Activated T-helper 1 cell treated with anti-CD3 and anti-CD28 coated beads, Interleukin-2, amount 50 U/mL, for 16 hours (primary cell): ENCODE data around the gene HEPACAM.

Experiments used
- DNase-seq, 2 donors: peaks; one replicate each; pipeline ENCODE4 v3.0.0-alpha.2; 2020; ENCODE audit warnings: low read depth in 1 of 2, low spot score in 1 of 2

The HEPACAM gene

GRCh38 chr11:124886978-124887666 lies 48.7 kb downstream of the HEPACAM start:
- DNase-seq, result no peak

DNA sequence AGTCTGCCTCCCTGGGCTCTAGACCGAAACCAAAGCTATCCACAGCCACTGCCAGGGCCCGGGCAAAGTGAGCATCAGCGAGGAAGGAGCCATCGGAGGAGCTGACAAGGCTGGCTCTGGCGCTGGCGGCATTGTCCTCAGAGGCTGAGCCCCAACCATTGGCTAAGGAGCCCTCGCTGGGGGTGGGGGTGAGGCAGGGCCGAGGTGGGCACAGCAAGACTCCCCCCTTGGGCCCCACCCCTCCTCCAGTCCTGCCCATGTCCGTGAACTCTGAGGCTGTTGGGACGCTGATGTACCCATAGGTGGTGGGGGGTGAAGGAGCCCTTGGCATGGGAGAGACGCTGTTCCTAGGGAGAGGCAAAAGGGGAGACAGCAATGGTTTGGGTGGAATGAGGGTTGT lies 49.4 kb downstream of the HEPACAM start:
- DNase-seq, result no peak

GRCh38 chr11:124884869-124885479 lies 50.9 kb downstream of the HEPACAM start:
- DNase-seq, result no peak

DNA sequence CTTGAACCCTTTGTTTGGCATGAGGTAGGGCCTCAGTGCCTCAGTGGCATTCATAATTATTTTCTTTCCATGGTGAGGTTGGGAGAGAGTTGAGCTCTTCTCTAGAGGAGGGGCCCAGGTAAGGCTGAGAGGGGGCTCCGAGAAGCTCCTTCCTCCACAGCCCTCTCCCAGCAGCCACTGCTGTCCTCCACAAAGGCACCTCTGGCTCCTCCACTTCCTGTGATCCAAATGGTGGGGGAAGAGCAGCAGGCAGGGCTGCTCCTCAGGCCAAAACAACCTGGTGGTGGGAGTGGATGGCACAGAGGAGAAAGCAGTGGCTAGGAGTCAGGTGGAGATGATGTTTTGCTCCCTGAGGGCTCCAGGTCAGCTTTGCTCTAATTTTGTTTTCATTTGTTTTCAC lies 51.5 kb downstream of the HEPACAM start:
- no peak for DNase-seq

- DNase-seq, result no peak
These were observed 53.3 kb downstream of the HEPACAM start for GRCh38 chr11:124882339-124883071.

GRCh38 chr11:124880958-124881357 lies 54.9 kb downstream of the HEPACAM start:
- DNase-seq, result no peak

DNA sequence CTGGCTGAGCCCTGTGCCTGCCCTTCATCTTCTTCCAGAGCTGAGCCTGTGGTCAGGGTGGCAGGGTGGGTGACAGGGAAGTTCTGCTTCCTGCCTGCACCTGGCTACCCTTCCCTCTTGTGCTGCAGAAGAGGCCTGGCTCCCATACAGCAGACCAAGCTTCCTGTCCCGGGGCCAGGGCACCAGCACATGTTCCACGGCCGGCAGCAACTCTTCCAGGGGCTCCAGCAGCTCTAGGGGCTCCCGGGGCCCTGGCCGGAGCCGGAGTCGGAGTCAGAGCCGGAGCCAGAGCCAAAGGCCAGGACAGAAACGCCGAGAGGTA lies 55.6 kb downstream of the HEPACAM start:
- DNase-seq, result no peak

GRCh38 chr11:124879493-124880289 lies 56.2 kb downstream of the HEPACAM start:
- no peak for DNase-seq

GRCh38 chr11:124878759-124879492 lies 56.9 kb downstream of the HEPACAM start:
- DNase-seq, result no peak

DNA sequence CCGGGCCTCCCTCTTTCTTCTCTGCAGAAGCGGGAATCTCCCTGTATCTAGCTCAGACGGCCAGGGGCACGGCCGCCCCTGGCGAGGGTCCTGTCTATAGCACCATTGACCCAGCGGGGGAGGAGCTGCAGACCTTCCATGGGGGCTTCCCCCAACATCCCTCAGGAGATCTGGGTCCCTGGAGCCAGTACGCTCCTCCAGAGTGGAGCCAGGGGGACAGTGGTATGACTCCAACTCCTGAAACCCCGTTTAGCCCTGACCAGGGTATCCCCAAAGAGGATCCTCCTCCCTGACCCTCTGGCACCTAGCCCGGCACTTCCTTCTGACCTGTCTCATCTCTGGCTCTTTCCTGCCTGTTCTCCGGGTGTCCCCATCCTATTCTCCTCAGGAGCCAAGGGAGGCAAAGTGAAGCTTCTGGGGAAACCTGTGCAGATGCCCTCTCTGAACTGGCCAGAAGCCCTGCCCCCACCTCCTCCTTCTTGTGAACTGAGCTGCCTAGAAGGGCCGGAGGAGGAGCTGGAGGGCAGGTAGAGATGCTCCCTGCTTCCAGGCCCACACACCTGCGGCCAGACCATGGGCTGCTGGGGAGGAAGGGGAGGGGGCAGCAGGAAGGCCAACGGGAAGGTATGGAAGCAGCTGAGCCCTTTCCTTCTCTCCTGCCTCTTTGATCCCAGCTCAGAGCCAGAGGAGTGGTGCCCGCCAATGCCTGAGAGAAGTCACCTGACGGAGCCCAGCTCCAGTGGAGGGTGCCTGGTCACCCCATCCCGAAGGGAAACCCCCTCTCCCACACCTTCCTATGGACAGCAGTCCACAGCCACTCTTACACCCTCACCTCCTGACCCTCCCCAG lies 57.7 kb downstream of the HEPACAM start:
- DNase-seq, result no peak

DNA sequence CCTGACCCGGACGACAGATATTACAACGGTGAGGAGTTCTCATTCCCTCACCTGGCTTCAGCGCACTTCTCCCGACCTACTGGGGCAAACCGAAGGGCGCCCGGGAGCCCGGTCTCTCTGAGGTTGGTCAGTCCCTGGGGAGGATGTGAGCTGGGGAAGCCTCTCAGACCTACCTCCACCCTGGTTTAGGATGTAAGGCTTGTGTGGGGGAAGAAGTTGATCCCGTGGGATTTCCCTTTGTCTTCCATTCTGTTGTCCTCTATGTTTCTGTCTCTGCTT lies 58.3 kb downstream of the HEPACAM start:
- DNase-seq, result no peak

DNA sequence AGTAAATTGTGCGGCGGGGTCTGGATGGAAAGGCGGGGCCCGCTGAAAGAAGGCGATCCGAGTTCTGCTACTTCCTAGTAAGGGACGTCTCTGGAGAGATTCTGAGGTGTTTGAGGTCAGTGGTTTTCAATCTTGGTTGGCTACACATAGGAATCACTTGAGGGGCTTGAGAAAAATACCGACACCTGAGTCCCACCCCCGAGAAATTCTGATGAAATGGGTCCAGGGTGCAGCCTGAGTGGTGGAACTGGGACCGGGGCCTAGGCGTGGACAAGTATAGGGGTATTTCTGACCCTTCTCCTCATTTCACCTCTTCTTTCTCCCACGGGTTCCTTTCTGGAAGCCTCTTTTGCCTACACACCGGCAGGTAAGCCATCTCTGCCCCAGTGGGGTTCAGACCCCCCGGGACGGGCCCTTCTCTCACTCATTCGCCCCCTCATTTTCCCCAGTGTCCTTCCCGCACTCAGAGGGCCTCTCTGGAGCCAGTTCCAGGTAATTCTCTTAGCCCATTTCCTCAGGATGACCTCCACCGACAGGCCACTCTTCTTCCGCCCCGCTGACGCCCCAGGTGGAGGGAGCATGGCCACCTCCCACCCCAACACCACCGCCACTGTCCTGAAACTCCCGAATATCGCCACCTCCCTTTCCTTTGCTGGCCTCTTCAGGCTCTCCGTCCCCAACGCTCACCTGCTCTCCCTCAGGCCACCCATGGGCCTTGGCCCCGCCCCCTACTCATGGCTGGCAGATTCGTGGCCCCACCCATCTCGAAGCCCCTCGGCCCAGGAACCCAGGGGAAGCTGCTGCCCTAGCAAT lies 58.8 kb downstream of the HEPACAM start:
- no peak for DNase-seq

DNA sequence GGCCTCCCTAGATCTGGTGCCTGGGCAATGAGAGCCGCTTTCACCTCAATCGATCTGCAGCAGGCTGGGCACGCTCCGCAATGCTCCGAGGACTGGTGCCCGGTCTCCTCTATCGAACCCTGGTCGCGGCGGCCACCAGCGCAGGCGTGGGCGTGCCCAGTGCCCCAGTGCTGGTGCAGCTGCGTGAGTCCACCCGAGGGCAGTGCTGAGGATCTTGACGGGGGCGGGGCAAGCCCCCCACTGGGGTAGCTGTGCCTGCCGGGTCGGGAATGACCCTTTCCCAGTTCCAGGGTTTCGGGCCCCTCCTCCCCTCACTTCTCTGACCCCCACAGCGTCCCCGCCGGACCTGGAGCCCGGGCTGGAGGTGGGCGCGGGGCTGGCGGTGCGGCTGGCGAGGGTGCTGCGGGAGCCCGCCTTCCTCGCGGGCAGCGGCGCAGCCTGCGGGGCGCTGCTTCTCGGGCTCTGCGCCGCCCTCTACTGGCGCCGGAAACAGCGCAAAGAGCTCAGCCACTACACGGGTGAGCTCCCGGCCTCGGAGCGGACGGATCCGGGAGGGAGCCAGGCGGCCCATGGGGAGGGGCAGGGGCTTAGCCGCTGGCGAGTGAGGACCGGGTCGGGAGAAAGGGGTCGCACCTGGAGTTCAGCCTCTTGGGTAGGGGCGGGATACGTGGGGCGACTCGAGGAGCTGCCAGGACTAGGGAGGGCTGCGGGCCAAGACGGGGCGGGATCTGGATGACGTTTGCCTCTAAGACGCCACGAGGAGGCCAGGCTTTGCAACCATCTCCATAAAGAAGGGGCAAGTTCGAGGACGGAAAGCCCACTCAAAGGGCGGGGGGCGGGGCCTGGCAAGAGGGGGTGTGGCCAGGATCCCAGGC lies 59.7 kb downstream of the HEPACAM start:
- peak; percentile 50 to 53 for DNase-seq

- DNase-seq, result no peak
These were observed 60.4 kb downstream of the HEPACAM start for GRCh38 chr11:124875401-124875800.

GRCh38 chr11:124874571-124875255 lies 61.1 kb downstream of the HEPACAM start:
- DNase-seq, result no peak

DNA sequence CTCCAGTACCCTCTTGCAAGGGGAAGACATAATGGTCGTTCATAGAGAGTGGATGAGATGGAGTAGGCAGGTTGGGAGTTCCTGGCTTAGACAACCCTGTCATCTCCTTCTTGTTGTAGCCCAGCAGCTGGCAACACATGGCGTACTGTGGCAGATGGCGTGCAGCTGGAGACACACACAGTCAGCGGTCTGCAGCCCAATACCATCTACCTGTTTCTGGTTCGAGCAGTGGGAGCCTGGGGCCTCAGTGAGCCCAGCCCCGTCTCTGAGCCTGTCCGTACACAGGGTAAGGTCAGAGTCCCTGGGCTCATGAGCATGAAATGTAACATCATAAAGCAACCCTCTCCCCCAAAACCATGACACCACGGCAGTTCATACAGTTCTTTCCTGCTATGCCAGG lies 61.9 kb downstream of the HEPACAM start:
- DNase-seq, result no peak

DNA sequence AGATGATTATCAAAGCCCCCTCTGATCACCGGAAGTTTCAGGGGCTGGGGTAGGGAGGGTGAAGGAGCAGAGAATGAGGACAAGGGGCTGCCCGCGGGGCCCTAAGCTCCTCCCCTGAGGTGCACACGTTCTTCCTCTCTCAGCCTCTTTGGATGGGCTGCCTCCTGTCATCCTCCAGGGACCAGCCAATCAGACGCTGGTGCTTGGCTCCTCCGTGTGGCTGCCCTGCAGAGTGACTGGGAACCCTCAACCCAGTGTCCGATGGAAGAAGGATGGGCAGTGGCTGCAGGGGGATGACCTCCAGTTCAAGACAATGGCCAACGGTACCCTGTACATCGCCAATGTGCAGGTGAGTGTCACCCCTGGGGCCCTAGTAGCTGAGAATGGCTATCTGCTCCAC lies 63.1 kb downstream of the HEPACAM start:
- no peak for DNase-seq

DNA sequence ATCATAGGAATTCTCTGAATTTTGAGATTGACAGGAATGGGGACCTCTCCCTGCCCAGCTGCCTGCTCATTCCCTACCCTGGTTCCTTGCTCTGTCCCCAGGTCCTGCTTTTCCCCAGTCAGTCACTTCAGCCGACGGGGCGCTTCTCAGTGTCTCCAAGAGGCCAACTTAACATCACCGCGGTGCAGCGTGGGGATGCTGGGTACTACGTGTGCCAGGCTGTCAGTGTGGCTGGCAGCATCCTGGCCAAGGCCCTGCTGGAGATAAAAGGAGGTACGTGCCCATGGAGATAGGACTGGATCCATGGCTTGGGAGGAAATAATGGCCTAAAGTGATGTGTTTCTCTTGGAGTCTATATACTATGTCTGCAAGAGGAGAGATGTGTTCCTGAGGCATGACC lies 63.6 kb downstream of the HEPACAM start:
- no peak for DNase-seq
